ENCODE measurements around the gene RHOG.

DNA sequence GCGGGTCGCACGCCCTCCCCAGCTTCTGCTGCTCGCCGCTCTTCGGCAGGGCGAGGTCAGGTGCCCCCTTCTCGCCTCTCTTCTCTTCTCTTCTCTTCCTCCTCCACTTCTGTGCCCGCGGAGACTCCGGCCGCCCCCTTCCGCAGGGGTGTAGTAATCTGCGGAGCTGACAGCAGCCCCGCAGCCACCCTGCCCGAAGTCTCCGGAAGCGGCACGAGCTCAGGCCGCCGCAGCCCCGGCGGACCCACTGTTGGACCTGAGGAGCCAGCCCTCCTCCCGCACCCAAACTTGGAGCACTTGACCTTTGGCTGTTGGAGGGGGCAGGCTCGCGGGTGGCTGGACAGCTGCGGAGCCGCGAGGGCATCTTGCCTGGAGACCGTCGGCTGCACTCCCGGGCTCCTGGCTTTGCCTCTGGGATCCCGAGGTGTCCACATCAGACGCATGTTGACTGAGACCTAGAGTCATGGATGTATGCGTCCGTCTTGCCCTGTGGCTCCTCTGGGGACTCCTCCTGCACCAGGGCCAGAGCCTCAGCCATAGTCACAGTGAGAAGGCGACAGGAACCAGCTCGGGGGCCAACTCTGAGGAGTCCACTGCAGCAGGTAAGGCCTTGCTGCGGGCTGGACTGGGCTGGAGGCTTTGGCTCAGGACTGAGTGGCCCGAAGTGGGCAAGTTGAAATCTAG, 15.2 kb upstream of the RHOG start:
- TF ChIP-seq, protein P1, sequence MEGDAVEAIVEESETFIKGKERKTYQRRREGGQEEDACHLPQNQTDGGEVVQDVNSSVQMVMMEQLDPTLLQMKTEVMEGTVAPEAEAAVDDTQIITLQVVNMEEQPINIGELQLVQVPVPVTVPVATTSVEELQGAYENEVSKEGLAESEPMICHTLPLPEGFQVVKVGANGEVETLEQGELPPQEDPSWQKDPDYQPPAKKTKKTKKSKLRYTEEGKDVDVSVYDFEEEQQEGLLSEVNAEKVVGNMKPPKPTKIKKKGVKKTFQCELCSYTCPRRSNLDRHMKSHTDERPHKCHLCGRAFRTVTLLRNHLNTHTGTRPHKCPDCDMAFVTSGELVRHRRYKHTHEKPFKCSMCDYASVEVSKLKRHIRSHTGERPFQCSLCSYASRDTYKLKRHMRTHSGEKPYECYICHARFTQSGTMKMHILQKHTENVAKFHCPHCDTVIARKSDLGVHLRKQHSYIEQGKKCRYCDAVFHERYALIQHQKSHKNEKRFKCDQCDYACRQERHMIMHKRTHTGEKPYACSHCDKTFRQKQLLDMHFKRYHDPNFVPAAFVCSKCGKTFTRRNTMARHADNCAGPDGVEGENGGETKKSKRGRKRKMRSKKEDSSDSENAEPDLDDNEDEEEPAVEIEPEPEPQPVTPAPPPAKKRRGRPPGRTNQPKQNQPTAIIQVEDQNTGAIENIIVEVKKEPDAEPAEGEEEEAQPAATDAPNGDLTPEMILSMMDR (IDR thresholded peaks at IDR 0.05; ENCODE audit: low read length) = no peak
- TF ChIP-seq EZH2 (optimal IDR thresholded peaks at IDR 0.05; ENCODE audit: low read depth, low read length) = no peak
- no peak for TF ChIP-seq EZH2phosphoT487 (IDR thresholded peaks at IDR 0.05; ENCODE audit: low read length)

Measured in MM.1S (cell line).